GM21515 (cell line): ENCODE results near the gene SPECC1.
A peak's percentile ranks its signal among the peaks of the same experiment; 100 is the strongest.

Experiments used
- ATAC-seq: cut with Tn5 transposase; IDR thresholded peaks from one replicate; pipeline ENCODE4 v1.9.1; 2021; ENCODE audit not compliant: unreplicated experiment

Gene SPECC1

GRCh38 chr17:20122254-20122879 lies 113.2 kb downstream of the SPECC1 start:
- no peak for ATAC-seq

GRCh38 chr17:20123209-20123608 lies 114.0 kb downstream of the SPECC1 start:
- ATAC-seq = no peak

- ATAC-seq = no peak
Measured at GRCh38 chr17:20125724-20126123, 116.6 kb downstream of the SPECC1 start.

GRCh38 chr17:20127360-20128035 lies 118.3 kb downstream of the SPECC1 start:
- no peak for ATAC-seq

- ATAC-seq = no peak
Measured at GRCh38 chr17:20128036-20128667, 119.0 kb downstream of the SPECC1 start.

DNA sequence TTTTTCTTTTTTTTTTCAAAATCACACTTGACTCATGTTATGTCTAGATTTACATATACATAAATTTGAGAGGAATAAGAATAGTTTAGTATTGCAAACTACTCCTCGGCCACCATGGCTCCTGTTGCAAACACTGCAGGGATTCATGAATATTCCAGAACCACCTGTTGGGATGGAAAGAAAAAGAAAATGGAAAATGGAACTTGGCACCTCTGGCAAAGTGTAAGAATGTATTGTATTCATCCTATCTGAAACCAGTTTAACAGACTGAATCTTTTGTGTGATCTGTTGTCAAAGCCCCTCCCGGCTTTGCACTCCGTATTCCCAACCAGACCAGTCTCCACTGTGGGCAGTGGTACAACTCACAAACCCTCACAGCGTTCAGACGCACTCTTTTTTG lies 124.4 kb downstream of the SPECC1 start:
- no peak for ATAC-seq

- ATAC-seq = no peak
Measured at GRCh38 chr17:20141198-20141972, 132.2 kb downstream of the SPECC1 start.

DNA sequence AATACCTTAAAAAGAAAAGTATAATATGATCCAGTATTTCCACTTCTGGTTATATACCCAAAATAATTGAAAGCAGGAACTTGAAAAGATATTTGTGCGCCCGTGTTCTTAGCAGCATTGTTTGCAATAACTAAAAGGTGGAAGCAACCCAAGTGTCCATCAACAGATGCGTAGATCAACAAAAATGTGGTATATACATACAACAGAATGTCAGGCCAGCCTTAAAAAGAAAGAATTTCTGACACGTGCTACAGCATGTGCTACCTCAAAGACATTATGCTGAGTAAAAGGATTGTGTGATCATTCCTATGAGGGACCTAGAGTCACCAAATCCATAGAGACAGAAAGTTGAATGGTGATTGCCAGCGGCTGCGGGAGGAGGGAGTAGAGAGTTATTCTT lies 133.1 kb downstream of the SPECC1 start:
- ATAC-seq = no peak

GRCh38 chr17:20143740-20144139 lies 134.6 kb downstream of the SPECC1 start:
- ATAC-seq = no peak

GRCh38 chr17:20145567-20145966 lies 136.4 kb downstream of the SPECC1 start:
- ATAC-seq = no peak

GRCh38 chr17:20149251-20149650 lies 140.1 kb downstream of the SPECC1 start:
- ATAC-seq = no peak

DNA sequence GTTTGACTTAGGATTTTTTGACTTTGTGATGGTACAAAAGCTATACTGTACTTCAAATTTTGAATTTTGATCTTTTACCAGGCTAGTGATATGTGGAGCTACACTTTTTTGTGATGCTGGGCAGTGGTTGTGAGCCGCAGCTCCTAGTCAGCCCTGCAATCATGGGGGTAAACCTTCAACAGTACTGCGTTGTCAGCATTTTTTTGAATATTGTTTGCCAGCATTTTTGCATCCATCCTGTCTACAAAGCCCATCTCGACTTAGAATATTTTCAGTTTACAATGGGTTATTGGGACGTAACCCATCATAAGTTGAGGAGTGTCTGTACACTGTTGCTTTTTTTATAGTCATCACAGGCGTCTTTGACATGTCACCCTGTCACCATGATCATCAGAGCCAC lies 142.0 kb downstream of the SPECC1 start:
- ATAC-seq = no peak

DNA sequence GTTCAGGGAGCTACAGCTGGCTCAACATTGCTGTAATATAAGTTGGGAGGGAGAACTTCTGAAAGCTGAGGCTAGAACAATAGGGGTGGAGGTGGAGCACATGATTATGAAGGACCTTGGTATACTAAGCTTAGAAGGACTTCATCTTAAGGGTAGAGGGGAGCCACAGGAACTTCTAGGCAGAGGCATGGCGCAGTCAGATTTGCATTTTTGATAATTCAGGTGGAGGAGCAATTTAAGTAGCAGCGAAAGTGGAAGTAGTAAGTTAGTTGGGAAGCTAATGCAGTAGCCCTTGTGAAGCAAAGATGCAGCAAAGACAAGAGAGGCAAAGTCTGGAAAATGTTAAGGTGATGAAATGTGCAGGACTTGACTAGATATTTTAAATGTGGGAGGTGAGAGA lies 144.1 kb downstream of the SPECC1 start:
- ATAC-seq = no peak

- ATAC-seq = no peak
Measured at GRCh38 chr17:20154286-20155000, 145.3 kb downstream of the SPECC1 start.

DNA sequence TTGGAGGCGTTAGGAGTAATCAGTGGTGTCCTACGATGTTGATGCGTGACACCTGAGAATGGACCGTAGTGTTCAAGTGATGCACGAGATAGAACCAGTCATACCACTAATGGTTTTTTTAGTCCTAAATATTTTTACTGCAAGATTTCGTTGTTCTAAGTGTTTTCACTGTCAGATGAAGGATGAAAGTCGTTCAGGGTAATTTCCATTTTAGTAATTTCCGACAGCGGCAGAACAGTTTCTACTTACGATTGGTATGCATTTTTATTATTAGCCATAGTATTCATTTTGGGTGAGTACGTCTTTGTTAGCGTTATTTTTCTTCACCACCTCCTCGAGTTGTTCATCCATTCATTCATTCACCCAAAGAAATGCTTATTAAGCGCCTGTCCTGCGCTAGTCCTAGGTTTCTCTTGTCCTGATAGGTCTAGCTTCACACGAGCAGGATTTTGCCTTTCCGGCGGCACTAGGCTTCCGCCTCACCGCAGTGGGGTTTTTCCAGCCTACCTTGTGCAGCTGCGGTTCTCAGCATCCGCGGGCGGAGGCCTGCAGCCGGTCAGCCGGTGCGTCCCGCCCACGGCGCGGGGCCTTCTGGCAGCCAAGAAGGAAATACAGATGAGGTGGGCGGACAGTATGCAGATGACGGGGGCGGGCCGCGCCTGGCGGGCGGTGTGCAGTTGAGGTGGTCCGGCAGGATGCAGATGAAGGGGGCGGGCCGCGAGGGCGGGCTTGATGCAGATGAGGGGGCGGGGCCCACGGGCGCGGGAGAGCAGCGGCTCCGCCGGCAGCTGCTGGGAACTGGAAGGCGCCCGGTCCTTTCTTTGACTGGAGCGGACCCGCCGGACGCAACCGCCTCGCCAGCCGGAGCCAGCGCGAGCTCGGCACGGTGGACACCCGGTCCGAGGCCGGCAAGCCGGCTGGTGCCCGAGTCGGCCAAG lies 146.4 kb downstream of the SPECC1 start:
- ATAC-seq = peak; percentile 91

- peak; percentile 12 for ATAC-seq
Measured at GRCh38 chr17:20156196-20157000, 147.2 kb downstream of the SPECC1 start.

- no peak for ATAC-seq
Measured at GRCh38 chr17:20157001-20157310, 147.8 kb downstream of the SPECC1 start.

- no peak for ATAC-seq
Measured at GRCh38 chr17:20158580-20158979, 149.4 kb downstream of the SPECC1 start.

DNA sequence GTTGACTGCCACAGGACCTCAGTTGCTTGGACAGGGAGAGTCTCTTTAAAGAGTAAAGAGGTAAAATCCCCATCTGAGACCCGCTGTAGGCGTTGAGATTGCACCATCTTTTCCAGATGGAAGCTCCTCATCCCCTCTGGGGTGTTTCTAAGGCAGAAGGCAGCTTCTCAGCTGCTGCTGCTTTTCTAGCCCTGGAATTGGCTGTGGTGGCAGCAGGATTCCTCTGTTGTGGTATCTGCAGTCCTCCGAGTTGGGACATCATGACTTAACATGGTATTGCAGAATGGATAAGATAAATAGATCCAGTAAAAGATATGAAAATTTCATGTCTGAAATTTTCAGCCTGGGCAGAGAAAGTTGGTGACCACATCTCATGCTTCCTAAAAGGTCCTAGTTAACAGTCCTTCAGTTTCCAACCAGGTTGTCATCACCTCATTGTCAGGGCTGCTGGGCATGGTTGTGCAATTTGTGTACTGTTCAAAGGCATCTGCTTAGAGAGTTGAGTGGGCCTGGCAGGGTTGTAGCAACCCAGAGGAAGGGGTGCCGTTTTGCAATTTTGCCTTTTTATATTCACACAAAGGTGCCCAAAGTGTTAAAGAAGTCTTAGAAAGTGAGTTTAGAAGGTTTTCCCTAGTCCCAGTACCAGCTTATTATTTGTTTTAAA lies 150.4 kb downstream of the SPECC1 start:
- ATAC-seq = no peak
